Measurements from ENCODE around the gene ZNF135. TPM values are rescaled to one million over a fixed set of nuclear protein-coding genes. Genes with fewer than 3 reads are reported as not detected.

The ZNF135 gene
- total RNA-seq, 4 donors from 2014 or later, result 4.6 to 12.4 (median 7.7) TPM

DNA sequence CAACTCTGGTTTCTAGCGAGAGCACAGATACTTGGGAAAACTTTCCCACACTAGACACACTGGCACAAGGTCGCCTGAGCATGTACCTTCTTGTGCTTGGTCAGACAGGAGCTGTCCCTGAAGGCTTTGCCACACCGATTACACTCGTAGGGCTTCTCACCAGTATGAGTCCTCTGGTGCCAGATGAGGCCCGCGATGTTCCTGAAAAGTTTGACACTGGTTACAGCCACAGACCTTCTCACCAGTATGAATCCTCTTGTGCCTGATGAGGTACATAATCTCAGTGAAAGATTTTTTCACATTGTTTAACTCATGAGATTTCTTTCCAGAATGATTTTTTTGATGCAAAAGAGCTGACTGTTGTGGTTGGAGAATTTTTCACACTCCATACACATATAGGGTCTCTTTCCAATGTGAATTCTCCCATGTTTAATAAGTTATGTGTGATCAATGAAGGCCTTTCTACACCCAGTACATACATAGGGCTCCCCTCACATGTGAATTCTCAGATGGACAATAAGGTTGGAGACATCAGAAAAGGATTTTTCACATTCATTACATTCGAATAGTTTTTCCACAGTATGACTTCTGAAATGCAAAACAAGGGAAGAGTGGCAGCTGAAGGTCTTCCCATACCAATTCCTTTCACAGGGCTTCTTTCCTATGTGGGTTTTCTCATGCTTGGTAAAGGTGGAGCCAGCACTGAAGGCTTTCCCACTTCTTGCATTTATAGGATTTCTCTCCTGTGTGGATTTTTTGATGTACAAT is 48.9 kb downstream of the ZNF135 start:
- no peak overlapping the region for H3K27ac ChIP-seq
- 95% methylated on average over 7 of the region's 7 CpGs for WGBS
- no peaks in the 10 kb centered on the region for H3K4me1 ChIP-seq
- peaks cover 52% of the 10 kb centered on the region for H3K9me3 ChIP-seq
- no peaks in the 10 kb centered on the region for H3K36me3 ChIP-seq
- TF ChIP-seq, protein P1, sequence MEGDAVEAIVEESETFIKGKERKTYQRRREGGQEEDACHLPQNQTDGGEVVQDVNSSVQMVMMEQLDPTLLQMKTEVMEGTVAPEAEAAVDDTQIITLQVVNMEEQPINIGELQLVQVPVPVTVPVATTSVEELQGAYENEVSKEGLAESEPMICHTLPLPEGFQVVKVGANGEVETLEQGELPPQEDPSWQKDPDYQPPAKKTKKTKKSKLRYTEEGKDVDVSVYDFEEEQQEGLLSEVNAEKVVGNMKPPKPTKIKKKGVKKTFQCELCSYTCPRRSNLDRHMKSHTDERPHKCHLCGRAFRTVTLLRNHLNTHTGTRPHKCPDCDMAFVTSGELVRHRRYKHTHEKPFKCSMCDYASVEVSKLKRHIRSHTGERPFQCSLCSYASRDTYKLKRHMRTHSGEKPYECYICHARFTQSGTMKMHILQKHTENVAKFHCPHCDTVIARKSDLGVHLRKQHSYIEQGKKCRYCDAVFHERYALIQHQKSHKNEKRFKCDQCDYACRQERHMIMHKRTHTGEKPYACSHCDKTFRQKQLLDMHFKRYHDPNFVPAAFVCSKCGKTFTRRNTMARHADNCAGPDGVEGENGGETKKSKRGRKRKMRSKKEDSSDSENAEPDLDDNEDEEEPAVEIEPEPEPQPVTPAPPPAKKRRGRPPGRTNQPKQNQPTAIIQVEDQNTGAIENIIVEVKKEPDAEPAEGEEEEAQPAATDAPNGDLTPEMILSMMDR (IDR thresholded peaks at IDR 0.05), result no peak
- TF ChIP-seq POLR2AphosphoS5 (IDR thresholded peaks at IDR 0.05) (no peak), POLR2A (IDR thresholded peaks at IDR 0.05) (no peak), EP300 (IDR thresholded peaks at IDR 0.05) (no peak)
- H3K27me3 ChIP-seq, result no peaks in the 10 kb centered on the region
- no peak for DNase-seq (ENCODE audit: low spot score in 2 of 2)
- no peak overlapping the region for H3K4me3 ChIP-seq

DNA sequence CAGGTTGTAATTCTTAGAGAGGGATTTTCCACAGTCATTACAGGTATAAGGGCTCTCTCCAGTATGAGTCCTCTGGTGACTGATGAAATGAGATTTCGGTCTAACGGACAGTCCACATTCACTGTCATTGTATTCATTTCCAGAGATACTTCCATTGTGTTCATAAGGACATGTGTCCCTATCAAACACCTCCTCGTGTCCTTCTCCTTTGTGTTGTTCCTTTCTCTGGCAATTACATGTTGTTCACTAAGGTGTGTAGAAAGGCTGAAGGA is 49.4 kb downstream of the ZNF135 start:
- Histone ChIP-seq H3K4me3 (no peak overlapping the region), H3K9me3 (peaks cover 57% of the 10 kb centered on the region), H3K4me1 (no peaks in the 10 kb centered on the region), H3K27ac (no peak overlapping the region), H3K36me3 (no peaks in the 10 kb centered on the region), H3K27me3 (no peaks in the 10 kb centered on the region)
- WGBS, result 91% methylated on average over 3 of the region's 3 CpGs
- no peak for DNase-seq (ENCODE audit: low spot score in 2 of 2)
- no peak for TF ChIP-seq POLR2A (IDR thresholded peaks at IDR 0.05)
- TF ChIP-seq, protein P1 (IDR thresholded peaks at IDR 0.05), result no peak
- TF ChIP-seq EP300 (IDR thresholded peaks at IDR 0.05), result no peak
- TF ChIP-seq POLR2AphosphoS5 (IDR thresholded peaks at IDR 0.05), result no peak

DNA sequence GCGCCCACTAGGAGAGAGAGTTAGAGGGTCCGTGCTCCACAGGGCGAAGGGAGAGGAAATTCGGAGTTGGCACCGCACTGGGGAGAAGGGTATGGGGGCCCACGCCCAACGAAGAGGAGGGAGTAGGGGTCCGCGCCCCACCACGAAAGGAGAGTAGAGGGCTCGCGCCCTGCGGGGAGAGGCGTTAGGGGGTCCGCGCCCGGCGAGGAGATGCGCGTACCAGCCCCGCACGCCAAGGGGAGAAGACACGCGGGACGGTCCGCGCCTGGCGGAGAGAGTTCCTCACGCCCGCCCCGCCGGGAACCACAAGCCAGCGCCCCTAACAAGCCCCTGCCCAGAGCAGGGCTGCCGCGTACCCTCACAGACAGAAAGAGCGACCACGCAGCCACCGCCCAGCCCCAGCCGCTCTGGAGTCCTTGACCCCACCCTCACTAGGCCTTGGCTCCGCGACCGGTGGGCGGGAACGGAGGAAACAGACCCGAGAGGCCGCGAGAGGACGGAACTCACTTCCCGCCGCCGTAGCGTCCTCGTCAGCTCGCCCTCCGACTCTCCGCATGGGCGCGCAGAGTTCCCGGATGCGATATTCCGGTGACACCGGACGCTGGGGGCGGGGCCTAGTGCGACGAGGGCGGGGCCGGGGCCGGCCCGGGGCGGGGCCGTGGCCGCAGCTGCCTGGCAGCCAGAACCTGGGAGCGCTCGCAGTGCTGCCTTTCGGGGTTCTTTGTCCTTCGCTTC is 58.9 kb downstream of the ZNF135 start:
- 9% methylated on average over 22 of the region's 77 CpGs for WGBS
- TF ChIP-seq EP300 (IDR thresholded peaks at IDR 0.05) (no peak), POLR2A (IDR thresholded peaks at IDR 0.05) (no peak), POLR2AphosphoS5 (IDR thresholded peaks at IDR 0.05) (no peak)
- TF ChIP-seq, protein P1 (IDR thresholded peaks at IDR 0.05), result no peak
- peaks cover 14% of the 10 kb centered on the region for H3K27me3 ChIP-seq
- no peak for DNase-seq (ENCODE audit: low spot score in 2 of 2)
- peaks cover 77% of the 10 kb centered on the region for H3K9me3 ChIP-seq
- peak overlapping the region; percentile 0 for H3K4me3 ChIP-seq
- no peak overlapping the region for H3K27ac ChIP-seq
- H3K36me3 ChIP-seq, result no peaks in the 10 kb centered on the region
- H3K4me1 ChIP-seq, result no peaks in the 10 kb centered on the region

DNA sequence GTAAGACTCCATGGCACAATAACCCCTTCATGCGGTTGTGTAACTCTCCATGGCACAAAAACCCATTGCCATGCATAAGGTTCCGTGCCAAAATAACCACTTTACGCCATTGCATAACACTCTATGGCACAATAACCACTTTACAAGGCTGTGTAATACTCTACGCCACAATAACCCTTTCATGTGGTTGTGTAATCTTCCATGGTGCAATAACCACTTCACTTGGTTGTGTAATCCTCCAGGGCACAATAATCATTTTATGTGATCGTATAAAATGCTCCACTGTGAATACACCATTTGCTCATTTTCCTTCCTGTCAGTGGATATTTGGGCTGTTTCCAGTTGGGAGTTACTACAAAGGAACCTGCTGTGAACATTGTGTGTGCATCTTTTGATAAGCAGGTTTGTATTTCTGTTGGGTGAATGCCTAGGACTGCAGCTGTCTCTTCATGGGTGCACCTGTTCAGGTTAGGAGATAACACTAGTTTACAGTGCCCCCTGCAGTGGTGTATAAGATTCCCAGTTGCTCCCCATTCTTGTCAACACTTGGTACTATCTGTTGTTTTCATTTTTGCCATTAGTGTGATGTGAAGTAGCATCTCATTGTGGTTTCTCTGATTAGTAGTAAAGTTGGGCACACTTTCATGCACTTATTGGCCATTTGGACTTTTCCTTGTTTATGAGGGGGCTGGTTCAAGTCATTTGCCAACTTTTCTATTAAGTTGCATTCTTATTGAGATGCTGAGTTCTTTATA is 60.1 kb downstream of the ZNF135 start:
- H3K27ac ChIP-seq, result no peak overlapping the region
- H3K9me3 ChIP-seq, result peaks cover 80% of the 10 kb centered on the region
- no peaks in the 10 kb centered on the region for H3K36me3 ChIP-seq
- peaks cover 14% of the 10 kb centered on the region for H3K27me3 ChIP-seq
- DNase-seq (ENCODE audit: low spot score in 2 of 2), result no peak
- 88% methylated on average over 5 of the region's 5 CpGs for WGBS
- no peaks in the 10 kb centered on the region for H3K4me1 ChIP-seq
- no peak overlapping the region for H3K4me3 ChIP-seq
- TF ChIP-seq, protein P1 (IDR thresholded peaks at IDR 0.05), result no peak
- TF ChIP-seq POLR2A (IDR thresholded peaks at IDR 0.05) (no peak), EP300 (IDR thresholded peaks at IDR 0.05) (no peak)

Other genes starting within 250 kb of the ZNF135 start
- gene ZNF552, start 244.4 kb upstream of the ZNF135 start, total RNA-seq, result 10 to 100 TPM in 1 of 4 donors, 1 to 10 TPM in 3; 5.6 to 11.5 (median 8.3) TPM
- 10 to 100 TPM; 15.0 to 28.6 (median 19.6) TPM for gene ZNF587B, start 229.0 kb upstream of the ZNF135 start, total RNA-seq
- gene ZNF587, start 209.4 kb upstream of the ZNF135 start, total RNA-seq, result 10 to 100 TPM; 16.4 to 43.2 (median 20.0) TPM
- 10 to 100 TPM in 3 of 4 donors, 1 to 10 TPM in 1; 9.1 to 36.6 (median 18.3) TPM for gene ZNF814, start 170.2 kb upstream of the ZNF135 start, total RNA-seq
- gene ZNF417, start 142.7 kb upstream of the ZNF135 start, total RNA-seq, result 10 to 100 TPM in 2 of 4 donors, 1 to 10 TPM in 2; 8.0 to 18.5 (median 10.8) TPM
- gene ZNF418, start 123.9 kb upstream of the ZNF135 start, total RNA-seq, result 10 to 100 TPM in 1 of 4 donors, 1 to 10 TPM in 3; 1.2 to 33.4 (median 4.5) TPM
- gene ZNF256, start 111.6 kb upstream of the ZNF135 start, total RNA-seq, result 10 to 100 TPM; 10.5 to 15.4 (median 12.7) TPM
- gene C19orf18, start 84.7 kb upstream of the ZNF135 start, total RNA-seq, result 1 to 10 TPM in 1 of 4 donors, under 1 TPM in 2, not detected in 1; 0.62 to 1.0 (median 0.83) TPM
- gene ZNF606, start 56.5 kb upstream of the ZNF135 start, total RNA-seq, result 10 to 100 TPM in 3 of 4 donors, 1 to 10 TPM in 1; 4.0 to 21.9 (median 14.3) TPM
- not detected for gene ZSCAN1, start 25.3 kb upstream of the ZNF135 start, total RNA-seq
- 10 to 100 TPM; 33.0 to 52.8 (median 48.9) TPM for gene ZSCAN18, start 38.9 kb downstream of the ZNF135 start, total RNA-seq
- gene ZNF329, start 91.5 kb downstream of the ZNF135 start, total RNA-seq, result 10 to 100 TPM in 1 of 4 donors, 1 to 10 TPM in 3; 6.5 to 11.6 (median 9.9) TPM
- 10 to 100 TPM; 26.8 to 70.2 (median 36.5) TPM for gene ZNF274, start 123.8 kb downstream of the ZNF135 start, total RNA-seq
- 10 to 100 TPM; 44.4 to 55.4 (median 48.9) TPM for gene ZNF544, start 169.6 kb downstream of the ZNF135 start, total RNA-seq
- gene ZNF8, start 219.7 kb downstream of the ZNF135 start, total RNA-seq, result 10 to 100 TPM in 1 of 4 donors, 1 to 10 TPM in 3; 8.3 to 15.6 (median 8.7) TPM
- 10 to 100 TPM; 36.9 to 70.3 (median 42.1) TPM for gene ERVK3-1, start 246.1 kb downstream of the ZNF135 start, total RNA-seq